Endodermal cell (in vitro differentiated cells): Measurements from ENCODE around the gene CENPP. TPM values are rescaled to one million over a fixed set of nuclear protein-coding genes. Genes with fewer than 3 reads are reported as not detected.

Experiments used
- DNase-seq: peaks from one replicate; pipeline ENCODE4 v3.0.0-alpha.2; 2017
- H3K27ac ChIP-seq: 2 replicates; pipeline ENCODE4 v1.5.1; 2013; ENCODE audit warnings: mild to moderate bottlenecking, low read depth, low read length, moderate library complexity
- H3K27me3 ChIP-seq: 2 replicates; pipeline ENCODE4 v1.6.1; 2013; ENCODE audit warnings: mild to moderate bottlenecking, low read length, moderate library complexity; ENCODE audit not compliant: insufficient read depth, control insufficient read depth, poor library complexity, severe bottlenecking
- H3K36me3 ChIP-seq: 2 replicates; pipeline ENCODE4 v1.7.0; 2013; ENCODE audit warnings: mild to moderate bottlenecking, low read length, moderate library complexity; ENCODE audit not compliant: control insufficient read depth, insufficient read depth
- H3K4me1 ChIP-seq: one replicate; pipeline ENCODE4 v1.7.0; 2013; ENCODE audit warnings: low read length; ENCODE audit not compliant: control insufficient read depth, insufficient read depth
- H3K4me3 ChIP-seq: 2 replicates; pipeline ENCODE4 v1.5.1; 2013; ENCODE audit warnings: mild to moderate bottlenecking, low read length, moderate library complexity
- H3K9ac ChIP-seq: 2 replicates; pipeline ENCODE4 v1.6.1; 2013; ENCODE audit warnings: mild to moderate bottlenecking, low read length, moderate library complexity; ENCODE audit not compliant: poor library complexity, severe bottlenecking; ENCODE audit errors: extremely low read depth
- H3K9me3 ChIP-seq: 2 replicates; pipeline ENCODE4 v1.6.1; 2013; ENCODE audit warnings: mild to moderate bottlenecking, low read length, moderate library complexity; ENCODE audit not compliant: control insufficient read depth
- H3K27ac Mint-ChIP-seq: 2 replicates; pipeline ENCODE4 v1.8.0; 2020; ENCODE audit warnings: mixed read lengths
- H3K27me3 Mint-ChIP-seq: 2 replicates; pipeline ENCODE4 v1.8.0; 2021; ENCODE audit warnings: mild to moderate bottlenecking, mixed read lengths; ENCODE audit not compliant: insufficient read depth
- H3K36me3 Mint-ChIP-seq: 2 replicates; pipeline ENCODE4 v1.8.0; 2020; ENCODE audit warnings: low read depth, mixed read lengths
- H3K4me1 Mint-ChIP-seq: 2 replicates; pipeline ENCODE4 v1.8.0; 2020; ENCODE audit warnings: mixed read lengths
- H3K4me3 Mint-ChIP-seq: 2 replicates; pipeline ENCODE4 v1.8.0; 2020; ENCODE audit warnings: mild to moderate bottlenecking, moderate library complexity, mixed read lengths
- H3K9me3 Mint-ChIP-seq: 2 replicates; pipeline ENCODE4 v1.8.0; 2020; ENCODE audit warnings: mild to moderate bottlenecking, mixed read lengths
- CTCF ChIP-seq: fragments of 200-600 bp; sonication (generic); conservative IDR thresholded peaks from 2 replicates; pipeline ENCODE4 v1.5.0; 2021; ENCODE audit warnings: antibody characterized with exemption, mild to moderate bottlenecking
- WGBS, 2 experiments: methylation state at CpG; one replicate each; pipeline versions ENCODE4 v1.1.5 to v1.1.7; 2013; ENCODE audit warnings: missing lambda C conversion rate in 2 of 2, mixed read lengths in 1 of 2; ENCODE audit not compliant: insufficient coverage in 1 of 2, insufficient read length in 1 of 2; 5-methylcytosine and 5-hydroxymethylcytosine counted together
- total RNA-seq, 2 donors: library from RNA; stranded (reverse); fragmentation: NEBNext Ultra II Directional in 1 of 2; extraction: Animal tissue kit (Norgen Biotek cat#: 25700) in 1 of 2; gene quantifications; 2 replicates in 1 of 2; 3 replicates in 1 of 2; pipeline ENCODE4 v1.2.1, GENCODE V29; 2021

CENPP gene
- total RNA-seq, 2 donors from 2014 or later: 8.2 to 9.2 TPM

- H3K4me1 Mint-ChIP-seq: no peaks in the 10 kb centered on the region
- Histone ChIP-seq H3K27ac (no peak overlapping the region), H3K4me3 (no peak overlapping the region), H3K36me3 (no peaks in the 10 kb centered on the region), H3K9me3 (no peaks in the 10 kb centered on the region), H3K27me3 (no peaks in the 10 kb centered on the region), H3K4me1 (no peaks in the 10 kb centered on the region), H3K9ac (no peak overlapping the region)
- H3K36me3 Mint-ChIP-seq: no peaks in the 10 kb centered on the region
- H3K4me3 Mint-ChIP-seq: no peak overlapping the region
- TF ChIP-seq CTCF: no peak
- WGBS, 2 experiments: 89 to 100% methylated on average over 4 to 6 of the region's 6 CpGs
- no peak overlapping the region for H3K27ac Mint-ChIP-seq
- no peaks in the 10 kb centered on the region for H3K27me3 Mint-ChIP-seq
- DNase-seq: no peak
- no peaks in the 10 kb centered on the region for H3K9me3 Mint-ChIP-seq
Measured at GRCh38 chr9:92385477-92385876, 59.7 kb downstream of the CENPP start.

- H3K4me1 Mint-ChIP-seq: no peaks in the 10 kb centered on the region
- no peak overlapping the region for H3K4me3 Mint-ChIP-seq
- Histone ChIP-seq H3K9me3 (no peaks in the 10 kb centered on the region), H3K27me3 (no peaks in the 10 kb centered on the region), H3K4me3 (no peak overlapping the region), H3K27ac (no peak overlapping the region), H3K9ac (no peak overlapping the region), H3K36me3 (no peaks in the 10 kb centered on the region), H3K4me1 (no peaks in the 10 kb centered on the region)
- H3K27me3 Mint-ChIP-seq: no peaks in the 10 kb centered on the region
- H3K36me3 Mint-ChIP-seq: no peaks in the 10 kb centered on the region
- no peaks in the 10 kb centered on the region for H3K9me3 Mint-ChIP-seq
- WGBS, 2 experiments: 96 to 97% methylated on average over 4 of the region's 4 CpGs
- no peak overlapping the region for H3K27ac Mint-ChIP-seq
- no peak for DNase-seq
- TF ChIP-seq CTCF: no peak
Measured at GRCh38 chr9:92385953-92386352, 60.2 kb downstream of the CENPP start.

- Histone ChIP-seq H3K9ac (no peak overlapping the region), H3K36me3 (no peaks in the 10 kb centered on the region), H3K4me3 (no peak overlapping the region), H3K9me3 (peaks cover 3% of the 10 kb centered on the region), H3K4me1 (no peaks in the 10 kb centered on the region), H3K27me3 (no peaks in the 10 kb centered on the region), H3K27ac (no peak overlapping the region)
- H3K27ac Mint-ChIP-seq: no peak overlapping the region
- peaks cover 6% of the 10 kb centered on the region for H3K9me3 Mint-ChIP-seq
- no peak overlapping the region for H3K4me3 Mint-ChIP-seq
- no peaks in the 10 kb centered on the region for H3K36me3 Mint-ChIP-seq
- no peaks in the 10 kb centered on the region for H3K4me1 Mint-ChIP-seq
- DNase-seq: no peak
- H3K27me3 Mint-ChIP-seq: no peaks in the 10 kb centered on the region
- WGBS, 2 experiments: 95% methylated on average over 2 of the region's 2 CpGs; no CpG with 5 or more reads in 1 of the 2 experiments
- TF ChIP-seq CTCF: no peak
Measured at GRCh38 chr9:92392690-92393089, 66.9 kb downstream of the CENPP start.
